T-helper 2 cell treated with Interferon-gamma antibody and Interleukin-4, amounts not matched to agents 100 ng/mL and 5 ng/mL, for 36 hours (primary cell): ENCODE measurements around the gene GIMAP6. TPM values are rescaled to one million over a fixed set of nuclear protein-coding genes. Genes with fewer than 3 reads are reported as not detected.
"Not testable (repeated sequence)": the region's sequence is repeated elsewhere in the genome, so short reads cannot be mapped to it uniquely, and the experiment has no call there.

Experiments
- intact Hi-C: fragments of 100-400 bp; cut with micrococcal nuclease; formaldehyde crosslinking; loops from one replicate; pipeline ENCODE4 v1.15.1; 2023
- total RNA-seq: library from RNA; stranded (reverse); gene quantifications from 2 replicates; pipeline ENCODE4 v1.2.3, GENCODE V29; 2022

The GIMAP6 gene
- total RNA-seq, 1 donor from 2014 or later, result 119 TPM

- intact Hi-C loops, result no loop called here
Measured at GRCh38 chr7:150648353-150649079, 16.3 kb upstream of the GIMAP6 start.

- intact Hi-C loops, result no loop called here
Measured at GRCh38 chr7:150645259-150646020, 13.3 kb upstream of the GIMAP6 start.

- intact Hi-C loops, result no loop called here
Measured at GRCh38 chr7:150642926-150643325, 10.7 kb upstream of the GIMAP6 start.

- intact Hi-C loops, result no loop called here
Measured at GRCh38 chr7:150641854-150642253, 9.7 kb upstream of the GIMAP6 start.

- intact Hi-C loops, result loop anchor here (2.0 to 5.0 kb wide), 4 partner anchors 35 to 119 kb away; partner anchors contain the start of genes GIMAP1, GIMAP4 and GIMAP7
Measured at GRCh38 chr7:150633926-150634325, 1.7 kb upstream of the GIMAP6 start.

GRCh38 chr7:150631084-150631826 is 930 bp downstream of the GIMAP6 start:
- intact Hi-C loops, result loop anchor here (2.0 to 5.0 kb wide), 4 partner anchors 46 to 108 kb away; partner anchors contain the start of genes GIMAP1 and GIMAP4

GRCh38 chr7:150629347-150629746 is 2.8 kb downstream of the GIMAP6 start:
- intact Hi-C loops, result no loop called here

GRCh38 chr7:150627959-150628358 is 4.2 kb downstream of the GIMAP6 start:
- intact Hi-C loops, result no loop called here

- intact Hi-C loops, result no loop called here
Measured at GRCh38 chr7:150626696-150627095, 5.5 kb downstream of the GIMAP6 start.

- intact Hi-C loops, result no loop called here
Measured at GRCh38 chr7:150621376-150621775, 10.8 kb downstream of the GIMAP6 start.

GRCh38 chr7:150620617-150621371 is 11.4 kb downstream of the GIMAP6 start:
- intact Hi-C loops, result no loop called here

- intact Hi-C loops, result no loop called here
Measured at GRCh38 chr7:150620061-150620460, 12.1 kb downstream of the GIMAP6 start.

- intact Hi-C loops, result not testable (repeated sequence)
Measured at GRCh38 chr7:150615221-150615755, 16.9 kb downstream of the GIMAP6 start.

GRCh38 chr7:150614426-150614825 is 17.8 kb downstream of the GIMAP6 start:
- intact Hi-C loops, result loop anchor here (5.0 kb wide), 1 partner anchor 167 kb away; no protein-coding TSS in a partner anchor

- intact Hi-C loops, result loop anchor here (5.0 kb wide), 1 partner anchor 167 kb away; no protein-coding TSS in a partner anchor
Measured at GRCh38 chr7:150613880-150614279, 18.3 kb downstream of the GIMAP6 start.

- intact Hi-C loops, result loop anchor here (5.0 kb wide), 1 partner anchor 166 kb away; no protein-coding TSS in a partner anchor
Measured at GRCh38 chr7:150612925-150613324, 19.3 kb downstream of the GIMAP6 start.

GRCh38 chr7:150610233-150610632 is 22.0 kb downstream of the GIMAP6 start:
- intact Hi-C loops, result loop anchor here (5.0 kb wide), 1 partner anchor 163 kb away; no protein-coding TSS in a partner anchor

- intact Hi-C loops, result not testable (repeated sequence)
Measured at GRCh38 chr7:150603600-150603999, 28.6 kb downstream of the GIMAP6 start.

GRCh38 chr7:150595361-150595760 is 36.8 kb downstream of the GIMAP6 start:
- intact Hi-C loops, result no loop called here

GRCh38 chr7:150594805-150595204 is 37.4 kb downstream of the GIMAP6 start:
- intact Hi-C loops, result no loop called here
